HG02885 (cell line): ENCODE results near the gene TMEM139.

Experiments used
- ATAC-seq: cut with Tn5 transposase; IDR thresholded peaks from one replicate; pipeline ENCODE4 v1.9.1; 2021; ENCODE audit warnings: mild to moderate bottlenecking; ENCODE audit not compliant: unreplicated experiment, poor library complexity

Gene TMEM139

DNA sequence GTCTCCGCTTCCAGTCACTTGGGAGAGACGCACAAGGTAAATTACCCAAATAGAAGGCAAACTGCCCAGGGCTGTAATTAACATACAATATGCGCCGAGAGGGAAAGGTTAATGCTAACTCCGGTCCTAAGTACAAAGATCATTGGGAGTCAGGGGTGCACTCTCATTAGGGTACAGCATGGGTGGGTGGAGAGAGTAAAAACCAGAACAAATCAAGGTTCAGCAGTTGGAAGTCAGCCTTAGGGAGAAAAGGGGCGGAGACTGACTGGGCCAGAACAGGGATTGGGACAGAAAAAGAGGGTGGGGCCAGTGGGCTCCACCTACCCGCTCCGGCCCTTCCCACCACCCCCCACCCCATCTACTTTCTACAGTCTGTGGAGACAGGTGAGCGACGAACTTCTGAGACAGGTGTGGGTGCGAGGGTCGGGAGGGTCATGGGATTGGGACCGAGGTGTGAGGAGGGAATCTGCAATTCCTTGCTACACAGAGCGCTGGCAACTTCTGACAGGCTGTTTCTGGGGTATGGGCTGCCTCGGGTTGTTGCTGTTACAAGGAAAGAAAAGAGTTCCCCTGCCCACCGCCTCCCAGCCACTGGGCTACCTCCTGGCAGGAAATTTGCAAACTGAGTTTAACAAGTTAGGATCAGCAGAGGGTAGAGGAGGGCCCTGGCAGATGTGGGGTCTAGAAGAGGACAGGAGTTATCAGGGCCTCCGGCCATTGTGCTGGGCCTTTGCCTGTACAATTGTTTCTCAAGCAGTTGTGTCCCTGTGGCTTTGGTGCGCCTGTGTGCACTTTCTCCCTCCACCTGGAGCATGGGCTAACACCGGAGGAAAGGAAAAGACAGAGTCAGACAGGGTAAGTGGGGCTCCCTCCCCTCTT lies at the start of gene TMEM139:
TMEM139 (plus strand) TSS at position 368 of the 879 bp plus-strand sequence. CDS start 1,000 bp downstream, outside the sequence.
- ATAC-seq = no peak

DNA sequence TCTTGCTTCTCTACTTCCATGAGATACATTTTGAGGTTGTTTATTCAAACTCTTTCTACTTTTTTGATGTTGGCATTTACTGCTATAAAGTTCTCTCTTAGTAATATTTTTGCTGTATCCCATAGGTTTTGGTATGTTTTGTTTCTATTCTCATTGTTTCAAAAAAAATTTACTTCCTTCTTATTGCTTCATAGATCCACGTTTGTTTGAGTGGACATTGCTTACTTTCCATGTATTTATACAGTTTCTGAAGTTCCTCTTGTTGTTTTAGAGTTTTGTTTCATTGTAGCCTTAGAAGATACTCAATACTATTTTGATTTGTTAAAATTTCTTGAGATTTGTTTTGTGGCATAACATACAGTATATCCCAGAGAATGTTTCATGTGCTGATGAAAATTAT lies 49.2 kb upstream of the TMEM139 start:
- no peak for ATAC-seq

DNA sequence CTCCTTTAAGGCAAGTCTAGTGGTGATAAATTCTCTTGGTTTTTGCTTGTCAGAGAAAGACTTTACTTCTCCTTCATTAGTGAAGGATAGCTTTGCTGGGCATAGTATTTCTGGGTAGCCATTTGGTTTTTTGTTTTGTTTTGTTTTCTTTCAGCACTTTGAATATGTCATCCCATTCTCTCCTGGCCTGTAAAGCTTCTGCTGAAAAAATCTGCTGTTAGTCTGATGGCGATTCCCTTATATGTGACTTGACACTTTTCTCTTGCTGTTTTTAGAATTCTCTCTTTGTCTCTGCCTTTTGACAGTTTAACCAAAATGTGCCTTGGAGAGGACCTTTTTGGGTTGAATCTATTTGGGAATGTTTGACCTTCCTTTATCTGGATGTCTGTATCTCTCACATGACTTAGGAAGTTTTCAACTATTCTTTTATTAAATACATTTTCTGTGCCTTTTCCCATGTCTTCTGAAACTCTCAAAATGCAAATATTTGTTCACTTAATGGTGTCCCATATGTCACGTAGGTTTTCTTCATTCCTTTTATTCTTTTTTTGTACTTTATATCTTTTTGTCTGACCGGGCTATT lies 48.3 kb upstream of the TMEM139 start:
- ATAC-seq = no peak

DNA sequence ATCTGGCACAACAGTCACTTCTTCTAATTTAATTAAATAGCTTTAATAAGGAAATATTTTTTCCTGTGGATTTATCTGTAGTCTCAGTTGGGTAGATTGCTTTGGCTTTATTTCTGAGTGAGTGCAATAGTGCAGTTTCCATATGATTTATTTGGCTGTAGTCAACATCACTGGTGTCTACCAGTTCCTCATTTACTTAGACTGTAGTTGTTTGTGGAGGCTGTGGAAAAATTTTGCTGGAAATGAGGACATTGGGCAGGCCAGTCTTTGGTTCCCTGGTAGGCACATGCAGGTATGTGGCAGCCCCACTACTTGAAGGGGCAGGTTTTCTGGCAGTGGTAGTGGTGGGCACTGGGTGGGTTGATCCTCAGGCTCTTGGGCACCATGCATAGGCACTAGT lies 47.4 kb upstream of the TMEM139 start:
- ATAC-seq = no peak

DNA sequence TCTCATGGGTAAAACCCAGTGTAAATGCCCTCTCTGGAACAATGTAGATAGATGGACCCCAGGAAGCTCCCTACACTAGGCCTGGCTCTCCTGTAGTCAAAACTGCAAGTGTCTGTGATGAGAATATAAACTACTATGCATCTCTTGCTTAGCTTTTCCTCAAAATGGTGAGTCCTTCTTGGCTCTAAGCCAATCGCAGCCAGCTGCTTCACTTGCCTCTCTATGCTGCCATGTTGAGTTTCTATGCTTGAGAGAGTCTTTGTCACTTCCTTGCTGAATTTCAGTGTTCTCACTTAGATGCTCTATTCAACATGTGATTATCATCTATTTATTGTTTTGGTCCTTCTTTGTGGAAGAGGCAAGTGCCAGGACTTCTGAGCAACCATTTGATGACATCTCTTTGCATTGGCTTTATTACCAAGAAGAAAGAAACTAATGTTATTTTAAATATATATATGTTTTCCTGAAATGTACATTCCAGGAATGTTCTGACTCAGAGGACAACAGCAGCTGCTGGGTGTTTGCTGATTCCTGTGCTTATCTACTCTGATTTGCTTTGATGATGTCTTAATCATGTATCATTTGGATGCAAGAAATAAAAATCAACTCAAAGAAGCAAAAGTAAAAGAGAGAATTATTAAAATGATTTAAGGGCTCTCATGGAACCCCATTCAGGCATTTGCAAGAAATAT lies 46.3 kb upstream of the TMEM139 start:
- ATAC-seq = no peak

DNA sequence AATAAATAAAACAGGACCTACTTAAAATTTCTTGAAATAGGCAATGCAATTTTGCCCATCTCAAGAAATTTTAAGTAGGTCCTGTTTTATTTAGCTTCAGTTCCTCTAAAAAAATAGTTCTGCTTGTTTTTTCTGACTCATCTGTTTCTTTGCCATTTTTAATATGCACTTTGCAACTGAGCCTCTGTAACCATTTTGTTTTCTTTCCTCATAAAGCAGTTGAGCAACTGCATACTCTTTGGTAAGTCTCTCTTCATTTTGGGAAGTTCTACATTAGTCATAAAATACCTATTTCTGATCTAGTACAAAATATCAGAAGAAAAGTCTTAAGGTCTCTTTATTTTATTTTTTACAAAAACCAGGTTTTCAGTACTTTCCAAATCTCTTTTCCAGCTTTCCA lies 44.9 kb upstream of the TMEM139 start:
- no peak for ATAC-seq

DNA sequence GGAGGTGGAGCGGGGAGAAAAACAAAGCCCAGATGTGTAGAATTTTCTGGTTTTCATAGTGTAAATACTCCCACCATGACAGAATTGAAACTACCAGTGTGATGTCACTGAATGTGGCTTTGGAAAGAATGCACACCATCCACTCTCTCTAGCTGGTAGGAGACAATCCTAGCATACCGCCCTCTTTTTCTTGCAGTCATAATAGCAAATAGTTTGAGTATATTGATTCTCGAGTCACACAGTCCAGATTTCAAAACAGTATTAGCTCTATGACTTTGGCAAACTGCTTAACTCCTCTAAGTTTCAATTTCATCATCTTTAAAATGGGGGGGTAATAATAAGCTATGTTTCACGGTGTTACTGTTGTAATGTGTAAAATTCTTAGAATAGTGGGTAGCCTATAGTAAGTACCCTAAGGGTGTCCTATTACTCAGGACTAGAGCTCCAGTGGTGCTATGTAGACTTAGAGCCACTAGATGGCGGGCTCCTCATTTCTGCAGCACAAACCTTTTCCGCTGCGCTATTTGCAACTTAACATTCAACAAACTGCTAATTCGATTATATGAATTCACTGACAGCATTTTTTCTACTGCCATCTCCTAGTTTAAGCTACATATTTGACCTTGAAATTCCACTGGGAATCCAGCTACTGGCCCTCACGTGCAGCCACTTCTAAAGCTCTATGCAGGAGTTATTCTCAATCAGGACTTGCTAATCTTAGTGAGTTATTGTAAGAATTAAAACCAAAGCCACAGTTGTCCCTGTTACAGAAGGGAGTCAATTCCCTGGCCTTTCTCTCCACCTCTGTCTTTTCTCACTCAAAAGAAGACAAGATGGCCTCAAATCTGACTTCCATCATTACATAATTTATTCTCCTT lies 44.2 kb upstream of the TMEM139 start:
- ATAC-seq = peak; percentile 99

DNA sequence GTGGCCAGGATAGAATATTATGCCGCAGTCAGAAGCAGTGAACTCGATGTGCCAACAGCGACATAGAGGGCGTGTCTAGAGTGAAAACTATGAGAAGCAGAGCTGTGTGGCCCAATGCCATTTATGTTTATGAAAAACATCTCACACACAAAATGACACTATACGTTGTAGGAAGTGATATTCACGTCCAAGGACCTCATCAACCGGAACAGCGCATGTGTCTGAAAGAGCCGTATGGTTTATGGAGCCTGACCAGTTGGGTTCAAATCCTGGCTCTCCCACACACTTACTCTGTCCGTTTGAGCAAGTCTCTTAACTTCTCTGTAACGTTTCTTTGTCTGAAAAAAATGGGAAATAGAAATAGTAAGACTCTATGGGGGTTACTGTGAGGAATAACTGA lies 42.5 kb upstream of the TMEM139 start:
- no peak for ATAC-seq

DNA sequence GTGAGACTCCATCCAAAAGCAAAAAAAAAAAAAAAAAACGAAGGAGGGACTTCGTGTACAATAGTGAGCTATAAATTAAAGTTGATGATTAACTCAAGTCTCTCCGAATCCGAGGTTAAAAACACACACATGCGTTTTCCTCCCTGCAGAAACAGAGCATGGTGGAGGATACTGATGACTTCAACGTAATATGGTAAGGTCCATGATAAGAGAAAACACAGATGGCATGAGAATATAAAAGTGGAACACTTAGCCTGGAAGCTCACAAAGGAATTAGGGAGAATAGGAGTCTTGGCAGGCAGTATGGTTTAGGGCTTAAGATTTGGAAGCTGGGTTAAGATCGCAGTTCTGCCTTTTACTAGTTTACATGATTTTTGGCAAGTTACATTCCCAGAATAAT lies 41.6 kb upstream of the TMEM139 start:
- no peak for ATAC-seq

DNA sequence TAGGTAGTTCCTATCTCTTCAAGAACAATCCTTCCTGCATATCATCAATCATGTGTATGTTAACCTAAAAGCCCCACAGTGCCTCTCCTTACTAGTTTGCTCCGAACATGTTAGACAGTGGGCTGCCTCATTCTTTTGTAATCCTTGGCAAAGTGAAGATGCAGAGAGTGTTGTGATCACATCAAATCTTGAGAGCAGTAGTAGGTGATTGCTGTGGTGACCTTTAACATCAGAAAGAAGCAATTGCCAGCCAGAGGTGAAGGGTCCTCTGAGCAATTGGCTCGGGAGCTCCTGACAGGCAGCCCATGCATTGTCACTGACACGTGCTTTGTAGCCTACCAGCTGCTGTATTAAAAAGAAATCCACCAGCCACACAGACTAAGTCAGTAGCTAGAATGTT lies 41.1 kb upstream of the TMEM139 start:
- ATAC-seq = no peak

DNA sequence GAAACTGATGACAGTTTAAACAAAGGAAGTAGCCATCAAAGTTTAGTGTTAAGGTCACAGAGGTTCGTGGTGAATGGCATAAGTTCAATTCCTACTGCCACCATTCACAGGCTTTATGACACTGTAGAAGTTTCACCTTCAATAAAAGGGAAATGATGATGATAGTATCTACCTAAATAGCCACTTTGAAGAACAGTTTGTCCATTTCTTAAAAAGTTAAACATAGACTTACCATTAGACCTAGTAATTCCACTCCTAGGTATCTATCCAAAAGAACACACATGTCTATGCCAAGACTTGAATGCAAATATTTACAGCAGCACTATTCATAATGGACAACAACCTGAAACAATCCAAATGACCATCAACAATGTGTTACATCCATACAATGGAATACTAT lies 40.4 kb upstream of the TMEM139 start:
- ATAC-seq = no peak

DNA sequence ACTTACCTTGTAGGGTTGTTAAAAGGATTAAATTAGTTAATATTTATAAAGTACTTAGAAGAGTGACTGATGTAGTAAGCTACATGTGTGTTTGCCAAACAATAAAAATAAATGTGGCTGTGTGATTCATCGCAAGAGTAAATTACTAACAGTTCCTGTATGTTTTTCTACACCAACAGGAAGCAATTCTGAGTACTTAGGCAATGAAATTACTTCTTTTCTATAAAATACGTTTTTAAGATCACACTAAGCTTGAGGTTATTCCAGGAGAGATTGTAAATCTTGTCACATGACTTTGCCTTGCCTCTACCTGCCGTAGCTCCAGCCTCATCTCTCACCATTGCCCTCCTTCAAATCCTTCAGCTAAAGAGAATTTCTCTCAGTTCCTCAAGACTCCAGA lies 39.6 kb upstream of the TMEM139 start:
- ATAC-seq = no peak

DNA sequence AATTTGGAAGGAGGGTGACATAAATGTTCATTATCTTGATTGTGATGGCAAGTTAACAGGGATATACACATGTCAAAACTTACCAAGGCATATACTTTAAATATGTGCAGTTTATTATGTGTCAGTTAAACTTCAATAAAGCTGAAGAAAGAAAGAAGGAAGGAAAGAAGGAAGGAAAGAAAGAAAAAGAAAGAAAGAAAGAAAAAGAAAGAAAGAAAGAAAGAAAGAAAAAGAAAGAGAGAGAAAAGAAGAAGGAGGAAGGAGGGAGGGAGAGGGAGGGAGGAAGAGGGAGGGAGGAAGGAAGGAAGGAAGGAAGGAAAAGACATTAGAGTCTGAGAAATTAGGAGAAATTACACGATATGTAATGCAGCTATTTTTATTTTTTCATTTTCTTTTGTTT lies 37.4 kb upstream of the TMEM139 start:
- ATAC-seq = no peak

DNA sequence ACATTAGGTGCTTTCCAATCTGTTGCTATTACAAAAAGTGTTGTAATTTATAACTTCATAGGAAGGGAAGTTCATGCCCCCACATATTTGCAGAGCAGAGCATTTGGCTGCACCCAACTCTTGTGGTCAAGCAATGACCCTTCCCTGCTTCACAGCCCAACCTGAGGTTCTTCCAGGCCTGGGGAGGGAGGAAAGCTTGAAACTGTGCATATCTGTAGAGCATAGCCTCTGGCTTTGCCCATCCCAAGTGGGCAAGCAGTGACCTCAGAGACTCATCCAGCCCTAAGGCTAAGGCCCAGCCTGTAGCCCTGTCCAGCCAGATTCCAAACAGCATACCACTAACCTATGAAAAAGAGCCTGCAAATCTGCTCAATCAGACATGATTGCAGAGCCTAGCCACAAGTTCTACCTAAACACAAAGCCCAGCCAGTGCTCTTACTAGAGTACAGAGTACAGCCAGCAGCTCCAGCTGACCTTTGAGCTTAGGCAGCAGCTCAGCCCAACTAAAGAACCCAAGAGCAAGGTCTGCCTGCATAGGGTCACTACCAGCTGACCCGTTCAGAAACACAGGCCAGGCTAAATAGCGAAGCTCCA lies 35.9 kb upstream of the TMEM139 start:
- ATAC-seq = no peak

DNA sequence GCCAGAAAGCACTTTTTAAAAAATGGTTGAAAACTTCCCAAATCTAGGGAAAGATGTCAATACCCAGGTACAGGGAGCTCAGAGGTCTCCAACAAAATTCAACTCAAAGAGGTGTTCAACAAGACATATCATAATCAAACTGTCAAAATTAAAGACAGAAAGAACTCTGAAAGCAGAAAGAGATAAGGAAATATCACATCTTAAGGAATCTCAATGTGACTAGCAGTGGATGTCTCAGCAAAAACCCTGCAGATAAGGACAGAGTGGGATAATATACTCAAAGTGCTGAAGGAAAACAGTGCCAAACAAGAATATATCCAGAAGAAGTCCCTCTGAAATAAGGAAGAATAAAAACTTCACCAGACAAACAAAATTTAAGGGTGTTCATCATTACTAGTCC lies 34.6 kb upstream of the TMEM139 start:
- ATAC-seq = no peak

DNA sequence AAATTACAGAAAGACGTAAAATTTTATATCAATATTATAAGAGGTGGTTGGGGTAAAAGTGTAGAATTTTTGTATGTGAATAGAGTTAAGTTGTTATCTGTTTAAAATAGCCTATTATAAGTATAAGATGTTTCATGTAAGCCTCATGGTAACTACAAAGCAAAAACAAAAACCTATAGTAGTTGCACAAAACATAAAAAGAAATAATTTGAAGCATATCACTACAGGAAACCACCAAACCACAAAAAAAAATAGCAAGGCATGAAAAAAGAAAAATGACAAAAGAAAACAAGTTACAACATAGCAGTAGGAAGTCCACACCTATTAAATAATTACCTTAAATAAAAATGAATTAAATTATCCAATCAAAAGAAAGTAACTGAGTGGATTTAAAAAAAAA lies 33.9 kb upstream of the TMEM139 start:
- no peak for ATAC-seq

DNA sequence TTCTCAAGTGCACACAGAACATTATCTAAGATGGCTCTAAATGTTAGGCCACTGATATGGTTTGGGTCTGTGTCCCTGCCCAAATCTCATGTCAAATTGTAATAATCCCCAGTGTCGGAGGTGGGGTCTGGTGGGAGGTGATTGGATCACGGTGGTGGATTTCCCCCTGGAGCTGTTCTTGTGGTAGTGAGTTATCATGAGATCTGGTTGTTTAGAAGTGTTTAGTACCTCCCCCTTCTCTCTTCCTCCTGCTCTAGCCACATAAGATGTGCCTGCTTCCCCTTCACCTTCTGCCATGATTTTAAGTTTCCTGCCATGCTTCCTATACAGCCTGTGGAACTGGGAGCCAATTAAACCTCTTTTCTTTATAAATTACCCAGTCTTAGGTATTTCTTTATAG lies 32.8 kb upstream of the TMEM139 start:
- ATAC-seq = no peak

DNA sequence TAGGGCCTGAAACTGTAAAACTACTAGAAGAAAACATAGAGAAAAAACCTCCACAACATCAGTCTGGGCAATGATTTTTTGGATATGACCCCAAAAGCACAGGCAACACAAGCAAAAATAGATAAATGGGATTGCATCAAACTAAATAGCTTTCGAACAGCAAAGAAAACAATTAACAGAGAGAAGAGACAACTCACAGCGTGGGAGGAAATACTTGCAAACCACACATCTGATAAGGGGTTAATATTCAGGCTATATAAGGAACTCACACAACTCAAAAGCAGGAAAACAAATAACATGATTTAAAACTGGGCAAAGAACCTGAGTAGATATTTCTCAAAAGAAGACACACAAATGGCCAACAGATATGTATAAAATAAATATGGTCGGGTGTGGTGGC lies 29.2 kb upstream of the TMEM139 start:
- ATAC-seq = no peak

DNA sequence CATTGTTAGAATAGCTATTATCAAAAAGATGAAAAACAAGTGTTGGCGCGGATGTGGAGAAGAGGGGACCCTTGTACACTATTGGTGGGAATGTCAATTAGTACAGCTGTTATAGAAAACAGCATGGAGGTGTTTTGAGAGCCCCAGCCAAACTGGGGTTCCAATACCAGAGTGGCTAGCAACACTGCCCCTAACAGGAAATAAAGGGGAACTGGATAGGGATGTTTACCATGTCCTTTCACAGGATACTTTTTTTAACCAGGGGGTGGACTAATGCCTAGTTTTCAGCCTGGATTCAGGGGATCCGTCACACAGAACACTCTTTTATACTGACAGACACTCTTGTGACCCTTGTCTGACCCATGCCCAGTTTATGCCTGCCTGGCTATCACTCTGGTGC lies 28.4 kb upstream of the TMEM139 start:
- no peak for ATAC-seq

DNA sequence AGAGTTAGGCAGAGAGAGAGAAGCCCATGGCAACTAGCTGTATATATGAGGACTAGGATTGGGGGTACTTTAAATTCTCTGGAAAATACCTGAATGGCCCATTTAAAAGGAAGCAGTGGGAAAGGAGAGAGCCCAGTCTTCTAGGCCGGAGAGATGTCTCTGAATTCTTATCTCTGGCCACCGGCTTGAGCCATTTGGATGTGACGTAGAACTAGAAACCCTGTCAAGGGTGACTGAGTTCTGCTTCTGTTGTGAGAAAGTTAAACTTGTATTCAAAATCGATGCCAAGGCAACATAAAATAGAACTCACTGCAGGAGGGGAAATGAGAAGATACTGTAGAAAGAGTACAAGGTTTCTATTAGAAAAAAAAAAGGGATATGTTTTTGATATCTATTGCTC lies 27.8 kb upstream of the TMEM139 start:
- peak; percentile 67 for ATAC-seq
